LoVo (cell line): ENCODE data around the gene LTBP1.
"Not testable (repeated sequence)": the region's sequence is repeated elsewhere in the genome, so short reads cannot be mapped to it uniquely, and the experiment has no call there.

Source experiments
- DNase-seq: peaks from one replicate; pipeline ENCODE4 v3.0.0-alpha.2; 2016; ENCODE audit warnings: low spot score

LTBP1 gene

DNA sequence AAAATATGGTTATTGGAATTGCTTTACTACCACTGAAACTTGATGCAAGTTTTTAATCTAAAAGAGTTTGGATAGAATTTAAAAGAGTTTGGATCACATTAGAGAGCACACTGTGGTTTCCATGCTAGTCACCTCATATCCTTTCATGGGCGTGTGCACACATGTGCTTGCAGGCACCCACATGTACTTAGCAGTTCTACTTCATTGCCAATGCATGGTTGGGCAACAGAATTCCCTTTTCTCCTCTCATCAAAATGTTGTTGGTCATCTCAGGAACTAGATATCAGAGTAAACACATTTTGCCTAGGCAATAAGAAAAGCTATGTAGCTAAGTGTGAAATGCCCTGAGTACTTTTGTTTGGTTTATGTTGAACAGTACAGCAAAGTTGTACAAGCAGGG, 275.6 kb downstream of the LTBP1 start:
- DNase-seq = no peak

DNA sequence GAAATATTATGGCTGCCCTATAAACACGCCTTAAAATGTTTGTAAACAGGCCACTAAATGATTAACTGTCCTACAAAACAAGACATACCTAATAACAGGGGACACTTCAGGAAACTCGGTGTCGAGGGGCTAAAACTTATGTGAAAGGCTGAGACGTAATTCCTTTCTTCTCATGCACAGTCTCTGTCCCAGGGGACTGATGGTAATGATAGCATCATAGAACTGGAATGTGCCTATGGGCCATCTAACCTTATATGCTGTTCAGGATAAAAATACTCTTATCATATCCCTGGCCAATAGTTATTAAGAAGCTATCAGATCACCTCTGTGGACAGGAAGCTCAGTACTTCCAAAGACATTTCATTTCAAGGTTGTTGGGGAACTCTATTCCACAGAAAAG, 277.1 kb downstream of the LTBP1 start:
- DNase-seq = no peak

DNA sequence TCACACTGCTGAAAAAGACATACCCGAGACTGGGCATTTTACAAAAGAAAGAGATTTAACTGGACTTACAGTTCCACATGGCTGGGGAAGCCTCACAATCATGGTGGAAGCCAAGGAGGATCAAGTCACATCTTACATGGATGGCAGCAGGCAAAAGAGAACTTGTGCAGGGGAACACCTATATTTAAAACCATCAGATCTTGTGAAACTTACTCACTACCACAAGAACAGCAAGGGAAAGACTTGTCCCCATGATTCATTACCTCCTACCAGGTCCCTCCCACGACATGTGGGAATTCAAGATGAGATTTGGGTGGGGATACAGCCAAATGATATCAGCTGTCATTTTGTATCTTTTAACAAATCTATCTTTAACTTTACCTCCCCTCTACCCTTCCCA, 278.6 kb downstream of the LTBP1 start:
- DNase-seq = no peak

DNA sequence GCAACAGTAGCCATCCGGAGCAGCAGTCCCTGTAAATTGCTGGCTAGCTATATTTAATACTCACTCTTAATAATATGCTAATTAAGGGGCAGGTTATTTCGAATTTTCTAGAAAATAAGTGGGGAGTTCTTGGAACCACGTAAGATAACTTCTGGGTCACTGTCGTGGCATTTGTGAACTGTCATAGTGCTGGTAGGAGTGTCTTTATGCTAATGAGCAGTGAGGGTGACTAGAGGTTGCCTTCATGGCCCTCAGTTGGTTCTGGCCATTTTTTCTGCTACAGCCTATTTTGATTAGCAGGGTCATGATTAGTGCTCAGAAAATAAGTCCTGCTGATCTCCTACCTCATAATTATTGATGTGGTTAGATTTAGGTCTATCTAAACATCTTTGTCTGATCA, 279.8 kb downstream of the LTBP1 start:
- DNase-seq = no peak

DNA sequence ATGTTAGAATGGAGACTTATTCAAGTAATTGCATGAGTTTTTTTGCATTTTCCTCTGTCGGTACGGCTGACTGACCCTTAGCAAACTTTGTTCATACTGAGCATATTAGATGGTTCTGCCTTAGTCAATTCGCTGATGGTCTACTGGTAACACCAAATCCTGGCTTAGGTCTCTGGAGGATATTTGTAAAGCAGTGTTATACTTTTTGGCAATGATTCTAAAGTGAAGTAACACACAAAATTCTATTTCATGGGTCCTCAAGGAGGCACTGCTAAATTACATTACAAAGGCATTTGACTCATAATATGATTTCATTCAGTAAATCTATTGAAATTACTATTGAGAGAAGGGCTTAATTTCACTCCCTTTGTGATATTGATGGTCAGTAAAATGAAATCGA, 282.9 kb downstream of the LTBP1 start:
- DNase-seq = no peak

DNA sequence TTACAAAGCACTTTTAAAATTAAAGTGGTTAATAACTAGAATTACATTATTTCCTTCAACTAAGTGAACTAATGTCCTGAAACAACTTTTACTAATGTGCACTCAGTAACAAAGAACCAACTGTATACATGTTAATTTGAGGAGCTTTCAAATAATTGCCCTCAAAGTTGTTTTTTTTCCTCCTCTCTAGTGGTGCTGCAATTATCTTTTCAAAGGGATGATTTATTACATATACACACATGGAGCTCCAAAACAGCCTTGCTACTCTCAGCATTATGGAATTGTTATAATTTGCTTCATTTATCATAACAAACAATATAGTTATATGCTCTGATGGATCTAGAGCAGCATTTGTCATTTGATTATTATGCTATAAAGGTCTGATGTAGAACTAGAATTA, 283.4 kb downstream of the LTBP1 start:
- DNase-seq = no peak

DNA sequence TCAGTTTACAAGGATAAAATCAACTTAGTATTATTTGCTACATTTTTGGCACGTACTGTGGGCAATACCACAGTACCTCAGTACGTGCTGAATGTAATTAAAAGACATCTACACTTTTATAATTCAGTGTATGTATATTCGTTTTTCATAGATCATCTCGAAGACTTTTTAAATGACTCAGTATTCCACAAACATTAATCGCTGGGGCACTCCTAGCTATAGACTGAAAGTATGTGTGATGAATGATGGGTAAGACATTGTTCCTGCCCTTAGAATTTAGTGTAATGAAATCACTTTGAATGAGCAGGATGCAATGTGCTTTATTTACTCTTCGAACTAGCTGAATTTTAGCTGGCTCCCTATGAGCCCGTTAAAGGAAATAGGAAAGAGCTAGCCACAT, 284.1 kb downstream of the LTBP1 start:
- DNase-seq = no peak

DNA sequence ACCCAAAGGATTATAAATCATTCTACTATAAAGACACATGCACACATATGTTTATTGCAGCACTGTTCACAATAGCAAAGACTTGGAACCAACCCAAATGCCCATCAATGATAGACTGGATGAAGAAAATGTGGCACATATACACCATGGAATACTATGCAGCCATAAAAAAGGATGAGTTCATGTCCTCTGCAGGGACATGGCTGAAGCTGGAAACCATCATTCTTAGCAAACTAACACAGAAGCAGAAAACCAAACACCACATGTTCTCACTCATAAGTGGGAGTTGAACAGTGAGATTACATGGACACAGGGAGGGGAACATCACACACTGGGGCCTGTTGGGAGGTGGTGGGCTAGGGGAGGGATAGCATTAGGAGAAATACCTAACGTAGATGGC, 288.8 kb downstream of the LTBP1 start:
- not testable (repeated sequence) for DNase-seq

DNA sequence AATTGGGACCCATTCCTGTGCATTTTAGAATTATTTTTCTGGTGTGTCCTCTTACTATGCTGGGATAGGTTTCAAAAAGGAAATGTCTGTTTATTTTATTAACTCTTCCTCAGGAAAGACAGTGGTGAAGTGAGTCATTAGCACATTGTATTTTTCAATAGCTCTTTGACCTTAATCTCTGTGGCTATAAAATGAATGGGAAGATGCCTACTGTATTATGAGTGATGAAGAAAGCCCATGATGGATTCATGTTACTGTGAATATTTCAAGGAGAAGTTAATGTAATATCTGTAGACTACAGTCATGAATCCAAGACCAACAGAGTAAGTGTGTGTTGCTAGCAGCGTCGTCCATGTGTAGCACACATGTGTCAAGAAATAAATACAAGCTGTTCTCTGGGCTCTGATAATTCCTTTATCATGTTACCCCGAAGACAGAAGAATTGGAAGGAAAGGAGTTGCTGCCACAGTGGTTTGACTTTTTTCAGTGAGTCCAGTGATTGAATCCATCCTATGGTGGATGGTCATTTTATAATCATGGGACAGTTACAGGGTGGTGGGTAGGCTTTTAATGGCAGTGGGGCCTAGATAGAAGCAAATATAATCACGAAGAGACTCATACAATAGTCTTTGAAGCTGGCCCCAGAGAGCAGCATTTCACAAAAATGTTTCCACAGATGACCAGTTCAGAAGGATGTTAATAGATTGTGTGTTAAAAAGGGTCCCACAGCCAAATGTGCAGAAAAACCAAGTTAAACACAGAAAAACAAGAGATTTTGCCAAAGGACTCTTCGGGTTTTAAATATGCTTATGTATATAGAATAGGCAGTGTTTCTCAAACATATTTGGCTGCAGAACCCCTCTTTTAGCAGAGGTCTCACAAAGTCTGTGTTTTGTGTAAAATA, 290.0 kb downstream of the LTBP1 start:
- DNase-seq = no peak

DNA sequence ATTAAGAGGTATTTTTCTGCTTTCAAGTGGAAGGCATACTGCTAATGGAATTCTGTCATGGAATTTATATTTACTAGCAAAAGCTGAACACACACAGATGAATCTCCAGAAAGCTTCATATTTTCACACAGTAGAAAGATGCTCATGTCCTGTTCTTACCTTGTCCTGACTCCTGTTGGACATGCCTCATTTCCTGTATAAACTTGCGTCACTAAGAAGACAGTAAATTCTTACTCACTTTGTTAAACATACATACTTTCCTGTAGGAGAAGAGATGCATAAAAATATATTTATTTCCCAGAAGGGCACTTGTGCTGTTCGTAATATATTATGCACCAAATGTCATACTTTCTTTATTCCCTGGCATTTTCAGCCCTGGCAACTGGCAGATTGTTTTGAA, 291.4 kb downstream of the LTBP1 start:
- DNase-seq = no peak

DNA sequence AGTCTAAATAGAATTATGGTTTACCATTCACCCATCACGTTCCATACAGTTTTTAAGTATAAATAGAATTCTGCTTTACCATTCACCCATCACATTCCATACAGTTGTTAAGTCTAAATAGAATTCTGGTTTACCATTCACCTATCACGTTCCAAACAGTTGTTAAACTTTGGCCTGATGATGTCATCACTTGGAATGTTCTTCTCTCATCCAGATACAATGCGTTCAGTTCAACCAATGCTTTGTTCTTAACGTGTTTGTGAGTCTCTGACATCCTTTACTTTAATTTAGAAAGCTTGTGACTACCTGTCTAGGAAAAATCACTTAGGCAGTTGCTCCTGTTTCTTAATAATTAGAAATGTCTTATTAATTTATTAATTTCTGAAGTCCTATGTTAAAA, 293.4 kb downstream of the LTBP1 start:
- no peak for DNase-seq

DNA sequence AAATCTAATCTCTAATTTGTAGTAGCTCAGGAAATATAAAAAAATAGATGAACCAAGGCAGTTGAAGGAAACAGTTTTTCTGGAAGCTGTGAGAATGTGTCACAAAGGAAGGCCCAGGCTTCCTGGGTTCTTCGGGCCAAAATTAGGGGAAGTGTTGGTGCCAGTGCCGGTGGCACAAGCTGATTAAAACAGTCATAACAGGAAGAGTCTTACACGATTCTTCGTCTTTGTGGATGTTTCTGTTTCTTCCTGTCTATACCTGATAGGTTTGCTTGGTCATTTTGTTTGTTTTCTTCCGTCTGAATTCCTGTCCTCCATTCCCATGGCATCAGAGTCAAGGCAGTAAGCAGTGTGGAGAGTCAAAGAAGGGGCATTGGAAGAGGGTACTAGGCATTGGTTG, 294.3 kb downstream of the LTBP1 start:
- DNase-seq = no peak

DNA sequence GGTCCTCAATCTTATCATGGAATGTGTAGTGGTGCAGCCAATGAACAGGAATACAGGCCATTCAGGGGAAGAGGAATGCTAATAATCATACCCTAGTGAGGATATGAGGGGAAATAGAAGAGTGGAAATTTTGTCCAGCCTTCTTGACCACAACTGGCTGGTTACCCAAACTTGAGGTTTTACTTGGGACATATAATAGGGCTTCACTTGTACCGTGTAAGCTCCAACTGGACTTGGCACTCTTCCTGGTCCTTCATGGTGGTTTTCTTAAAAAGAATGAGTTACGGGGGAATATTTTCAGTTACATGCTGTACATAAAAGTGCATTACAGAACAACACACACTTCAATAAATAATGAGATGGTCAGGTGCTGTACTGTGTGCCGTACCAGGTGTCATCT, 294.8 kb downstream of the LTBP1 start:
- no peak for DNase-seq

DNA sequence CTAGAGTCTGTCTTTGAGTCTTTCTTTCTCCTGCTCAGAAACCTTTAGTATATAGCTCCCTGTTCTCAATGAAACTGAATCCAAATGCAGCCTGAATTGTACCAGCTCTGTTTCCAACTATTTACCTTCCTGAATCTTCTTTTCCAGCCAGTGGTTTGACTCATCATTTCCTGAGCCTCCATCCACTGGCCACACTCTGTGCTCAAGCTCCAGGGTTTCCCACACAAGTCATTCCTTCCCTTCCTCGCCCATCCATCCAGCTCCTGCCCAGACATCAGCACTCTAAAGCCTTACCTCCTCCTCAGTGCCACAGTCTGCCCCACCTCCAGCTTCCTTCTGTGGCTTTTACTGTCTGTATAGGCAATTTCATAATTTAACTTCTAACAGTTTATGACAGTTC, 296.1 kb downstream of the LTBP1 start:
- no peak for DNase-seq

DNA sequence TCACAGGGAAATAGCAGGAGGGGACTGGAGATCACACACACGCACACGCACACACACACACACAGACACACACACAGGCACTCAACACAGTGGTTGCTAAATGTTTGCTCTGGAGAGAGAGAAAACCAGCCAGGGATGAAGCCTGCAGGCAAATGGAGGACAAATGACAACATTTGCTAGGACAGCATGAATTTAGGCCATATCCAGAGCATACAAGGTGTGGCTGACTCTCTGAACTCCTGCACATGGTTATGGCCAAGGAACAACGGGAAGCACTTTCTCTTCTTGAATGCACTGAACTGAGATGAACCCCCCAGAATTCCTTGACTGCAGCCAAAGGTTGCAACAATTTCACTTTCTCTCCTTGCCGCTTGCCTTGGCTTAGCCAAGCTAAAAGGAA, 299.7 kb downstream of the LTBP1 start:
- no peak for DNase-seq

DNA sequence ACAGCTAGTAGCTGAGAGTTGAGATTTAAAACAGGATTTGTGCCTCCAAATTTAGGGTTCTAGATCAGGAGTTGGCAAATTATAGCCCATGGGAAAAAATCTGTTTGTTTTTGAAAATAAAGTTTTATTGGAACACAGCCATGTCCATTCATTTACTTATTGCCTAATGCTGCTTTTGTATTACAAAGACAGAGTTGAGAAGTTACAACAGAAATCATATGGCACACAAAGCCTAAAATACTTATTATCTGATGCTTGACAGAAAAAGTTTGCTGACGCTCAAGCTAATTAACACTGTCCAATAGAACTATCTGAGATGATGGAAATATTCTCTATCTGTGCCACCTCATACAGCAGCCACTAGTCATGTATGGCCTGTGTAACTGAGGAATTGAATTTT, 300.6 kb downstream of the LTBP1 start:
- DNase-seq = no peak

DNA sequence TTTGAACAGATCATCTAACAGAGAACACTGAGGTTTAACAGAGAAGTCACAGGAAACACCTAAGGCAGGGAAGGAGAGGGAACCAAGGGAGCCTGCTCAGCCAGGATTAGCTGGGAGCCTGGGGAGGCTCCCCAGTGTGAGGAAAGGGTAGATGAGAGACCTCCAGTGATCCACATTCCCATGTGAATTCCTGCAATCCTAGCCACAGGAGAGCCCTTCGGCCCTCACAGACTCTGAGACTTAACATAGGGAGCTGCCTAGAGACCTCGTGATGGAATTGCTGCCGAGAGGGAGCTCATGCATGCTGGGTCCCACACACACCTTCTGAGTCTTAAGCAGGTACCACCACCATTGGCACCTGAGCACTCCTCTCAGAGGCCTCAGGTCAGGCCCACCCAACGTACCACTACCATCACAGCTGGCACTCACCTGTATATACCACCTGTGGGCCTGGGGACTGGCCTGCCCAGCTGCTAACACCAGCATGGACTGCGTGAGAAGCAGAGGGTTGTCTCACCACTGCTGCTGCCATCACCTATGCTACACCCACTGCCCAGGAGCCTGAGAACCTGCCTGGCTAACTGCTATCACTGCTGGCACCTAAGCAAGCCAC, 303.8 kb downstream of the LTBP1 start:
- no peak for DNase-seq

DNA sequence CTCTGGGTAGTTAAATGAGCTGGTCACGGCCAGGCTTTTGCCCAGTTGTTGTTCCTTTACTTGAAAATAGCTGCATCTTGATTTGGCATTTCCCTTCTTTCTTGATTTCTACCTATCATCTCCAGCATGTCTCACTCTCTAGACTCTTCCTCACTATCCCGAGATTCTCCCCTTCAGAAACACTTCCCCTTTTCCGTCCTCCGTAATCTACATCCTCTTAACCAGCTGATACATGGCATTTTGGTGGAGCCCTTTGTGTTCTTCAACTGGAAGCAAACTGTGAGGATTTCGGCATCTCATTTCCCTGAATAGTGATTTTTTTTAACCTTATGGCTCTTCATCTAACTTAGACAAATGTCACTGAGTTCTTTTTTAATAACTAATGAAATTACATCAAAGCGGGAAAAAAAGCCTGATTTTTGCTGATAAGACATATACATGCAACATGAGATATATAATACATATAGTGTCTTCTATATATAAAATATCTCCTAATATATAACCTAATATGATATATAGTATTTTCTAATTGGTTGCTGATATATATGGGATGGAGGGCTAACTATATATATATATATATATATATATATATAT, 309.5 kb downstream of the LTBP1 start:
- no peak for DNase-seq

DNA sequence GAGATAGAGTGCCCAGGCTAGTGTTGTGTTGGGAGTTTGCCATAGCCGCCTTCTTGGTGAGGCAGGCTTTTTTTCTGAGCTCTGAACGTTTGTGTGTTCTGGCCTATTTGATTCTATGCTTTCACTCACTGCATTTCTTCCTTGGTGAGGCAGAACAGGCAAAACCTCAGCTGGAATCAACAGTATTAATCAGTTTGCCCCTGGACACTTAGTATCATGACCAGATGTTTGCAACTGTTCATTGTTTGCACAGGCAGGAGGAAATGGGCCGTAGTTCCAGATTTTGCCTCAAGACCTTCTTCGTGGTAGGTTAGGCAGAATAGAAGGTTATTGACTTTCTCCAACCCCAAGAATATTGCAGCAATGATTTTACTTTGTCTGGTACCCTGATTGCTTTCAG, 311.6 kb downstream of the LTBP1 start:
- DNase-seq = no peak

DNA sequence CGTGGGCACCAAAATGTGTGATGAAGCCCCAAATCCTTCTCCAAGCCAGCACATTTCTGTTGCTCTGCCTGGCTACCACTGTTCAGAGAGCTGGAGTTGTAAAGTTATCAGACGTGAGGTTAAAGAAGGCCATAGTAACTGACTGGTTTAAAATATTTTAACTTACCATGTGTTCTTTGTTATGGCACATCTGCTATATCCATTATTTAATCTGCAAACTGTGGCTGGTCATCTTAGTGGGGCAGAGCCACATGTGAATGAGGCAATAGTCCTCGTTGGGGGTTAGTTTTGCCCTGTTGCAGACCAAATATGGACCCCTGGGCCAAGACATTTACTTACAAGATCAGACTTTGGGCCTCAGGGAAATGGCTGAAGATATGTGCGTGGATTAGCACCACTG, 315.3 kb downstream of the LTBP1 start:
- no peak for DNase-seq

DNA sequence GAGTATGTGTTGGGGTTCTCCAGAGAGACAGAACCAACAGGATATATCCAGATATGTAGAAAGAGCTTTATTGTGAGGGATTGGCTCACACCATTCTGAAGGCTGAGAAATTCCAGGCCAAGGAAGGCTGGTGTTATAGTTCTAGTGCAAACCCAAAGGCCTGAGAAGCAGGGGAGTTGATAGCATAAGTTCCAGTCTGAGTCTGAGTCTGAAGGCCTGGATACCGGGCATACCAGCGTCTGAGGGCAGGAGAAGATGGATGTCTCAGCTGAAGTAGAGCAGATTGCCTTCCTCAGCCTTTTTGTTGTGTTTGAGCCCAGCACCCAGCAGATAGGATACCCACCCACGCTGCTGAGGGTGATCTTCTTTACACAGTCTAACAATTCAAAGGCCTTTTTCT, 318.0 kb downstream of the LTBP1 start:
- DNase-seq = no peak

DNA sequence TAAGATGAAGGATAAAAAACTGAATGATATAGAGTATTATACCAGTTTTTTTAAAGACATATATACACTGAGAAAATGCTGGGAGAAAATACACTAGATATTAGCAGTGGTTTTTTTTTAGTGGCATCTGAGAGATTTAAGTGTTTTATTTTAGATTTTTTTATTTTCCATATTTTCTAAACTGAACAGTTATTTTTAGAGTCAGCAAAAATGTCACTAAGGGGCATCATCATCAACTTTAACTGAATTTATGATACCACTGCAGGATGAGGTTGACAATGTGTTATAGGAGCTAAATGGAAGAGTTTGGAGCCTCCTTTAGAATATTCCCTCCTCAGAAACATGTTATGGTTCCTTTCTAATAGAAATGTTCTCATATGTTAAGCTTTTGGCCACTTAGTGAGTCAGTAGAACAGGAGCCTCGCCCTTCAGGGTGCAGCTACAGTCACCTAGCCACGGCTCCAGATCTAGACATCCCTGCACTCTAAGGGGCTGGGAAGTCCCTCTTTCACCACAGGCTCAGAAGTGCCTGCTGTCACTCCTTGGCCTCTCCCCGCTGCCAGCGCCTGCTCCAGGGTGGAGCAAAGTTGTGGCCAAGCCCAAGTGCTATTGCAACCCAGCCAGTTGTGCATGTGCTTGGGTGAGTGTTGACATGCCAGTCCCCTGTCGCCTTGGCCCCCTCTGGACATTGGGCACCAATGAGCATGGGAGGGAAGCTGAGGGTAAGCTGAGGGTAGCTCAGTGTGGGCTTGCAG, 319.0 kb downstream of the LTBP1 start:
- DNase-seq = no peak

DNA sequence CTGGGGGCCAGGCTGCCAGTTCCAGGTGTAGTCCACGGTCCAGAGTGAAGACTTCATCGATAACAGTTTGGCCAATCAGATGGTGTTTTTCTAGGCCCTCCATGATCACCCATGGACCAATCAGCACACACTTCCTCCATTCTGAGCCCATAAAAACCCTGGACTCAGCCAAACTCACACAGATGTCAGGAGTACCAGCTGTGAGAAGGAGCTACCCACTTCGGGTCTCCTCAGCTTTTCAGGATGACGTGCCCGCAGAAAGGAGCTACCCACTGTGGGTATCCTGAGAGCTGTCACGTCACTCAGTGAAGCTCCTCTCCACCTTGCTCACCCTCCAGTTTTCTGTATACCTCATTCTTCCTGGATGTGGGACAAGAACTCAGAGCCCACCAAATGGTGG, 319.7 kb downstream of the LTBP1 start:
- no peak for DNase-seq
